Heart left ventricle (tissue), 13 donors: ENCODE measurements around the gene VASH2.

Experiments used
- CTCF ChIP-seq, 12 donors: fragments of 200-600 bp; sonication (generic) in 4 of 12; IDR thresholded peaks; one replicate each; pipeline versions ENCODE4 v1.5.0 to v1.8.0; 2018 to 2022; ENCODE audit warnings: antibody characterized with exemption in 12 of 12, mild to moderate bottlenecking in 5 of 12
- POLR2A ChIP-seq, 2 donors: fragments of 450-650 bp; IDR thresholded peaks; one replicate each; pipeline ENCODE4 v1.6.1; 2017; ENCODE audit warnings: antibody characterized with exemption in 2 of 2, mild to moderate bottlenecking in 2 of 2, moderate library complexity in 2 of 2
- donor health status: ischemic (EF 13 %, LVEDD 7.1; RV severe dilation, severe dysfunction).
- donor health status: DM: no; HTN: yes; CAD: no.
- donor health status: DM: no; HTN: no; CAD: no.
- donor health status: ischemic (EF 25% LVEDD 6.9; RV normal size, moderate dysfunction).
- donor health status: ischemic (EF 25% LVEDD 5.7; RV mildly dilated, moderate dysfunction).
- donor health status: ischemic (EF 35%, LVEDD 5.7; RV mildly dilated, moderate dysfunction).
- donor health status: nonischemic (EF 11% LVEDD 7.7; RV severe dilation, severe dysfunction).
- donor health status: DM: yes; HTN: yes; CAD: no.
- donor health status: PGD.
- donor health status: ischemic (EF 29% LVEDD 5.4; RV normal size, mild dysfunction).
- donor health status: nonischemic (EF 23%, LVEDD 6.1; RV moderate dilation, normal function).

- no peak for TF ChIP-seq CTCF (IDR thresholded peaks at IDR 0.05)
- no peak for TF ChIP-seq POLR2A (IDR thresholded peaks at IDR 0.05)
These were observed 69.1 kb downstream of the VASH2 start for GRCh38 chr1:213019450-213019849.
